Measurements from ENCODE around the gene MEGF8. TPM values are rescaled to one million over a fixed set of nuclear protein-coding genes. Genes with fewer than 3 reads are reported as not detected.
A peak's percentile ranks its signal among the peaks of the same experiment; 100 is the strongest.

The MEGF8 gene
- total and polyA plus RNA-seq, 2 of the 13 experiments (the other 11 are each of a cell fraction or from before 2014, with no cell fraction given) = 4.0 to 8.8 TPM

DNA sequence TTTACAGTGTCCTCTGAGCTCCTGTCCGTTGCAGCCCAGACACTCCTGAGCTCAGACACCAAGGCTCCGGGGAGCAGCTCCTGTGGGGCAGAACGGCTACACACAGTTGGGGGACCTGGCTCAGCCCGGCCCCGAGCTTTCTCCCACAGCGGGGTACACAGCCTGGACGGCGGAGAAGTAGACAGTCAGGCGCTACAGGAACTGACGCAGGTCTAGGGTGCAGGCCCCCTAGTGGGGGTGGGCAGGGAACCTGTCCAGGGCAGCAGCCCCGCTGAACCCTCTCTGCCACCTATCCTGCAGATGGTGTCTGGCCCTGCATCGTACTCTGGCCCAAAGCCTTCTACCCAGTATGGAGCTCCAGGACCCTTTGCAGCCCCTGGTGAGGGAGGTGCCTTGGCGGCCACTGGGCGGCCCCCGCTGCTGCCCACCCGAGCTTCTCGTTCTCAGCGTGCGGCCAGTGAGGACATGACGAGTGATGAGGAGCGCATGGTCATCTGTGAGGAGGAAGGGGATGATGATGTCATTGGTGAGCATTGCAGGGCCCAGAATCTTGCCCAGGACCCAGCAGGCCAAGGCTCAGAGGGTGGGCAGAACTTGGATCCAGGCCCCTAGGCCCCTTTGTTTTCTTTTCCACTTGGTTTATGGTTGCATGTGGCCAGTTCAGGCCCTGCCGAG is 36.4 kb upstream of the MEGF8 start:
- H3K27ac ChIP-seq (ENCODE audit: extremely low read length, insufficient read depth, low read length) = no peak overlapping the region
- intact Hi-C loops (cut with micrococcal nuclease; ENCODE audit: unreplicated experiment) = no loop called here
- peaks cover 18% of the 10 kb centered on the region for H3K79me2 ChIP-seq (ENCODE audit: insufficient read depth, low read length)
- peaks cover 11% of the 10 kb centered on the region; the same call in 1 of the 2 replicates for H4K20me1 ChIP-seq (ENCODE audit: insufficient read depth, low read length)
- DNase-seq (ENCODE audit: low spot score) (no peak), ATAC-seq (no peak), FAIRE-seq (no peak)
- in situ Hi-C loops (cut with HindIII; ENCODE audit: extremely low pct_ligation_motif_present, low pct_unique_long_range_greater_than_20kb) = loop anchor here (5.0 kb wide), 1 partner anchor 37 kb away; no protein-coding TSS in a partner anchor
- no peak overlapping the region for H2AFZ ChIP-seq (ENCODE audit: low read length)
- H3K9me3 ChIP-seq (ENCODE audit: low read length) = no peaks in the 10 kb centered on the region
- ChIA-PET CTCF (ENCODE audit: low intra/inter-chr PET ratio, low total read pairs) (interaction anchor here (2.5 kb wide), 1 partner anchor 156 kb away, joined by 9 read pairs; no protein-coding TSS in a partner anchor), POLR2A (no interaction called here)
- H3K9ac ChIP-seq (ENCODE audit: insufficient read depth, low read depth, low read length) = no peak overlapping the region
- peaks cover 18% of the 10 kb centered on the region for H3K4me1 ChIP-seq (ENCODE audit: insufficient read depth, low read length)
- H3K27me3 ChIP-seq (ENCODE audit: control insufficient read depth in 1 of 2, insufficient read depth in 2 of 2, low read length in 2 of 2) = no peaks in the 10 kb centered on the region; a peak in 1 of 5 replicates
- WGBS (ENCODE audit: low lambda C conversion rate) = 98% methylated on average over 12 of the region's 22 CpGs
- no peak for TF ChIP-seq RARA (CRISPR knock-in tag; IDR thresholded peaks at IDR 0.05)
- TF ChIP-seq MBD4 (IDR thresholded peaks at IDR 0.05; ENCODE audit: borderline replicate concordance, low read length) = no peak
- TF ChIP-seq RBFOX2 (IDR thresholded peaks at IDR 0.05; ENCODE audit: low read depth, low read length) = 0 out of 2 replicates have a peak, but pooled peaks have one; percentile 42
- peak; percentile 16; the same call in 1 of the 2 replicates for TF ChIP-seq ZBTB33 (CRISPR knock-in tag; IDR thresholded peaks at IDR 0.05)
- TF ChIP-seq ATF7 (IDR thresholded peaks at IDR 0.05) = peak; percentile 77
- TF ChIP-seq ATF7 (CRISPR knock-in tag; IDR thresholded peaks at IDR 0.05) = no peak
- TF ChIP-seq CREB1 (IDR thresholded peaks at IDR 0.05) = peak; percentile 60; the same call in 1 of the 2 replicates
- TF ChIP-seq CREB1 (CRISPR knock-in tag; IDR thresholded peaks at IDR 0.05) = no peak
- TF ChIP-seq MTERF4 (CRISPR knock-in tag; IDR thresholded peaks at IDR 0.05) = no peak
- peak; percentile 71 for TF ChIP-seq AGO2 (optimal IDR thresholded peaks at IDR 0.05; ENCODE audit: low read depth, low read length)
- no peak for TF ChIP-seq MIER2 (CRISPR knock-in tag; IDR thresholded peaks at IDR 0.05)
- no peak overlapping the region for H3K4me3 ChIP-seq (replicated peaks in 1 of 3; ENCODE audit: insufficient read depth in 1 of 3, low read depth in 2 of 3, low read length in 3 of 3)
- BruUV-seq (replicated peaks) = no TSS peak
- H3K4me2 ChIP-seq (ENCODE audit: low read depth, low read length) = no peak overlapping the region
- peaks cover 32 to 70% of the 10 kb centered on the region in 2 experiments; a peak in 4 of 5 replicates for H3K36me3 ChIP-seq (replicated peaks in 1 of 2; ENCODE audit: control insufficient read depth in 1 of 2, insufficient read depth in 2 of 2, low read length in 2 of 2)
